Activated CD8-positive, alpha-beta T cell treated with anti-CD3 and anti-CD28 coated beads, Interleukin-2, amount 10 ng/mL, durations not matched to agents 7 days and 5 days (primary cell): ENCODE results near the gene CCDC159. TPM values are rescaled to one million over a fixed set of nuclear protein-coding genes. Genes with fewer than 3 reads are reported as not detected.

Experiments
- ATAC-seq: fragments of 150-1000 bp; cut with Tn5 transposase; one replicate; pipeline ENCODE4 v1.10.0; 2021; ENCODE audit warnings: moderate library complexity
- CTCF ChIA-PET: fragments of 350-600 bp; sonication (Branson Sonifier 250); formaldehyde crosslinking; loops from one replicate; lab custom pipeline; 2021; ENCODE audit warnings: antibody characterized with exemption; lab: Charles Lee
- POLR2A ChIA-PET: fragments of 350-600 bp; sonication (Branson Sonifier 250); formaldehyde crosslinking; loops from one replicate; lab custom pipeline; 2021; ENCODE audit warnings: antibody characterized with exemption; lab: Charles Lee
- DNase-seq: peaks from one replicate; pipeline ENCODE4 v3.0.0-alpha.2; 2020
- H3K27ac Mint-ChIP-seq: one replicate; pipeline ENCODE4 v1.8.0; 2021; ENCODE audit warnings: mild to moderate bottlenecking, mixed read lengths
- H3K27me3 Mint-ChIP-seq: one replicate; pipeline ENCODE4 v1.8.0; 2021; ENCODE audit warnings: low read depth, mixed read lengths
- H3K36me3 Mint-ChIP-seq: one replicate; pipeline ENCODE4 v1.8.0; 2021; ENCODE audit warnings: low read depth, mixed read lengths
- H3K4me1 Mint-ChIP-seq: one replicate; pipeline ENCODE4 v1.8.0; 2021; ENCODE audit warnings: low read depth, mixed read lengths
- H3K4me3 Mint-ChIP-seq: one replicate; pipeline ENCODE4 v1.8.0; 2021; ENCODE audit warnings: mild to moderate bottlenecking, mixed read lengths
- H3K9me3 Mint-ChIP-seq: one replicate; pipeline ENCODE4 v1.8.0; 2022; ENCODE audit warnings: mixed read lengths; ENCODE audit not compliant: insufficient read depth
- total RNA-seq, 2 experiments: library from RNA; stranded (reverse); gene quantifications; one replicate each; pipeline ENCODE4 v1.2.3, GENCODE V29; 2021

The CCDC159 gene
- total RNA-seq, 2 experiments from 2014 or later: 9.9 to 13.6 TPM

GRCh38 chr19:11401808-11402543 lies 55.7 kb downstream of the CCDC159 start:
- ATAC-seq (no peak), DNase-seq (no peak)
- ChIA-PET CTCF (interaction anchor here (1.3 kb wide), 1 partner anchor 108 kb away, joined by 3 read pairs; no protein-coding TSS in a partner anchor), POLR2A (interaction anchor here (0.5 kb wide), 1 partner anchor 171 kb away, joined by 4 read pairs; no protein-coding TSS in a partner anchor)
- H3K4me3 Mint-ChIP-seq: no peak overlapping the region
- H3K36me3 Mint-ChIP-seq: no peaks in the 10 kb centered on the region
- H3K9me3 Mint-ChIP-seq: no peaks in the 10 kb centered on the region
- H3K27me3 Mint-ChIP-seq: peaks cover 2% of the 10 kb centered on the region
- H3K27ac Mint-ChIP-seq: no peak overlapping the region
- H3K4me1 Mint-ChIP-seq: no peaks in the 10 kb centered on the region

Other genes with a start within 250 kb of the CCDC159 start
- gene SPC24, start 190.7 kb upstream of the CCDC159 start, total RNA-seq: 10 to 100 TPM; 92.6 to 94.0 TPM
- 1 to 10 TPM; 6.1 to 8.0 TPM for gene KANK2, start 149.0 kb upstream of the CCDC159 start, total RNA-seq
- not detected for gene ANGPTL8, start 106.9 kb upstream of the CCDC159 start, total RNA-seq
- gene DOCK6, start 84.0 kb upstream of the CCDC159 start, total RNA-seq: under 1 TPM; 0.13 to 0.76 TPM
- gene TSPAN16, start 50.4 kb upstream of the CCDC159 start, total RNA-seq: not detected
- 1 to 10 TPM; 7.6 to 7.9 TPM for gene RAB3D, start 6.9 kb upstream of the CCDC159 start, total RNA-seq
- 10 to 100 TPM; 23.6 to 29.6 TPM for gene TMEM205, start 251 bp upstream of the CCDC159 start, total RNA-seq
- 1 to 10 TPM; 1.1 TPM for gene PLPPR2, start 8.9 kb downstream of the CCDC159 start, total RNA-seq
- 1 to 10 TPM; 3.1 to 3.4 TPM for gene SWSAP1, start 28.1 kb downstream of the CCDC159 start, total RNA-seq
- gene EPOR, start 37.8 kb downstream of the CCDC159 start, total RNA-seq: 1 to 10 TPM; 6.4 to 8.8 TPM
- not detected for gene RGL3, start 72.8 kb downstream of the CCDC159 start, total RNA-seq
- gene ODAD3, start 88.6 kb downstream of the CCDC159 start, total RNA-seq: not detected
- gene PRKCSH, start 89.1 kb downstream of the CCDC159 start, total RNA-seq: 100 to 1,000 TPM; 285 to 302 TPM
- under 1 TPM in 1 of 2 experiments, not detected in 1; 0.71 TPM for gene ELAVL3, start 134.5 kb downstream of the CCDC159 start, total RNA-seq
- 10 to 100 TPM; 20.1 to 21.8 TPM for gene ZNF653, start 159.3 kb downstream of the CCDC159 start, total RNA-seq
- 10 to 100 TPM; 28.9 to 31.6 TPM for gene ECSIT, start 182.6 kb downstream of the CCDC159 start, total RNA-seq
- gene CNN1, start 192.3 kb downstream of the CCDC159 start, total RNA-seq: not detected
- 10 to 100 TPM; 47.9 to 52.8 TPM for gene ELOF1, start 212.7 kb downstream of the CCDC159 start, total RNA-seq
- gene ACP5, start 231.1 kb downstream of the CCDC159 start, total RNA-seq: 1 to 10 TPM; 9.8 to 9.9 TPM